Measurements from ENCODE around the gene RPL12.

RPL12 gene

GRCh38 chr9:127449332-127449966 lies 1.8 kb downstream of the RPL12 start:
- no peak for DNase-seq (ENCODE audit: low spot score)
- Histone ChIP-seq H4K91ac (ENCODE audit: low read depth, low read length, poor library complexity) (no peak overlapping the region), H3K27me3 (ENCODE audit: control insufficient read depth in 3 of 3, insufficient read depth in 3 of 3, low read depth in 1 of 3, low read length in 3 of 3) (no peaks in the 10 kb centered on the region), H3K9me3 (replicated peaks in 1 of 2; ENCODE audit: control insufficient read depth in 2 of 2, insufficient read depth in 1 of 2, low read depth in 1 of 2, low read length in 2 of 2) (peaks cover 6 to 44% of the 10 kb centered on the region in 2 donors), H3K14ac (ENCODE audit: low read length) (no peak overlapping the region), H3K36me3 (replicated peaks in 1 of 2; ENCODE audit: control insufficient read depth in 2 of 2, insufficient read depth in 2 of 2, low read length in 2 of 2) (peaks cover 54 to 66% of the 10 kb centered on the region in 2 donors), H3K4me2 (ENCODE audit: insufficient read depth, low read length, poor library complexity, severe bottlenecking) (peak overlapping the region; percentile 77), H3K4me1 (ENCODE audit: control insufficient read depth in 2 of 2, insufficient read depth in 1 of 2, low read depth in 1 of 2, low read length in 2 of 2) (peaks cover 11 to 18% of the 10 kb centered on the region in 2 donors), H2BK5ac (ENCODE audit: low read length) (no peak overlapping the region), H2BK15ac (ENCODE audit: low read length) (no peak overlapping the region), H3K23ac (ENCODE audit: low read depth, low read length, poor library complexity) (no peak overlapping the region), H2AK5ac (ENCODE audit: low read depth, low read length) (no peak overlapping the region), H3K4ac (ENCODE audit: low read length) (no peak overlapping the region), H2AFZ (ENCODE audit: low read length) (no peak overlapping the region), H3K18ac (ENCODE audit: low read length) (no peak overlapping the region), H3K79me1 (ENCODE audit: low read depth, low read length) (peaks cover 3% of the 10 kb centered on the region), H3K9ac (ENCODE audit: low read depth, low read length, poor library complexity) (no peak overlapping the region), H2BK120ac (ENCODE audit: low read depth, low read length) (no peak overlapping the region), H4K8ac (ENCODE audit: low read depth, low read length) (no peak overlapping the region), H3K27ac (replicated peaks; ENCODE audit: low read length) (no peak overlapping the region), H2BK12ac (ENCODE audit: low read length) (no peak overlapping the region), H3K4me3 (ENCODE audit: low read length in 2 of 2) (peak overlapping the region; percentile 91 to 99)
- no CpG with 5 or more reads among the region's 5 CpGs for WGBS, 2 donors (ENCODE audit: extremely low coverage in 2 of 2, insufficient read length in 2 of 2, insufficient replicate concordance in 1 of 2)

GRCh38 chr9:127448112-127448805 lies 2.9 kb downstream of the RPL12 start:
- peaks cover 11 to 18% of the 10 kb centered on the region in 2 donors for H3K4me1 ChIP-seq (ENCODE audit: control insufficient read depth in 2 of 2, insufficient read depth in 1 of 2, low read depth in 1 of 2, low read length in 2 of 2)
- no CpG with 5 or more reads among the region's 8 CpGs for WGBS, 2 donors (ENCODE audit: extremely low coverage in 2 of 2, insufficient read length in 2 of 2, insufficient replicate concordance in 1 of 2)
- H3K4me2 ChIP-seq (ENCODE audit: insufficient read depth, low read length, poor library complexity, severe bottlenecking): no peak overlapping the region
- no peak overlapping the region for H2BK120ac ChIP-seq (ENCODE audit: low read depth, low read length)
- no peak for DNase-seq (ENCODE audit: low spot score)
- no peak overlapping the region for H2BK12ac ChIP-seq (ENCODE audit: low read length)
- H4K91ac ChIP-seq (ENCODE audit: low read depth, low read length, poor library complexity): no peak overlapping the region
- no peak overlapping the region for H3K23ac ChIP-seq (ENCODE audit: low read depth, low read length, poor library complexity)
- no peak overlapping the region for H3K14ac ChIP-seq (ENCODE audit: low read length)
- no peak overlapping the region for H2BK15ac ChIP-seq (ENCODE audit: low read length)
- H2AFZ ChIP-seq (ENCODE audit: low read length): no peak overlapping the region
- no peak overlapping the region for H3K4me3 ChIP-seq (ENCODE audit: low read length in 2 of 2)
- peaks cover 11 to 52% of the 10 kb centered on the region in 2 donors for H3K9me3 ChIP-seq (replicated peaks in 1 of 2; ENCODE audit: control insufficient read depth in 2 of 2, insufficient read depth in 1 of 2, low read depth in 1 of 2, low read length in 2 of 2)
- peaks cover 3% of the 10 kb centered on the region for H3K79me1 ChIP-seq (ENCODE audit: low read depth, low read length)
- no peak overlapping the region for H3K9ac ChIP-seq (ENCODE audit: low read depth, low read length, poor library complexity)
- no peak overlapping the region for H2BK5ac ChIP-seq (ENCODE audit: low read length)
- H3K36me3 ChIP-seq (replicated peaks in 1 of 2; ENCODE audit: control insufficient read depth in 2 of 2, insufficient read depth in 2 of 2, low read length in 2 of 2): peaks cover 61 to 74% of the 10 kb centered on the region in 2 donors
- H3K4ac ChIP-seq (ENCODE audit: low read length): no peak overlapping the region
- no peak overlapping the region for H2AK5ac ChIP-seq (ENCODE audit: low read depth, low read length)
- H3K27me3 ChIP-seq (ENCODE audit: control insufficient read depth in 3 of 3, insufficient read depth in 3 of 3, low read depth in 1 of 3, low read length in 3 of 3): no peaks in the 10 kb centered on the region
- no peak overlapping the region for H3K18ac ChIP-seq (ENCODE audit: low read length)
- no peak overlapping the region for H4K8ac ChIP-seq (ENCODE audit: low read depth, low read length)
- no peak overlapping the region for H3K27ac ChIP-seq (replicated peaks; ENCODE audit: low read length)

GRCh38 chr9:127447416-127448111 lies 3.6 kb downstream of the RPL12 start:
- H3K14ac ChIP-seq (ENCODE audit: low read length): no peak overlapping the region
- H3K4me2 ChIP-seq (ENCODE audit: insufficient read depth, low read length, poor library complexity, severe bottlenecking): no peak overlapping the region
- H3K79me1 ChIP-seq (ENCODE audit: low read depth, low read length): peaks cover 3% of the 10 kb centered on the region
- H2AFZ ChIP-seq (ENCODE audit: low read length): no peak overlapping the region
- H2BK12ac ChIP-seq (ENCODE audit: low read length): no peak overlapping the region
- no peak overlapping the region for H4K8ac ChIP-seq (ENCODE audit: low read depth, low read length)
- H3K27ac ChIP-seq (replicated peaks; ENCODE audit: low read length): no peak overlapping the region
- no peak overlapping the region for H4K91ac ChIP-seq (ENCODE audit: low read depth, low read length, poor library complexity)
- WGBS, 2 donors (ENCODE audit: extremely low coverage in 2 of 2, insufficient read length in 2 of 2, insufficient replicate concordance in 1 of 2): no CpG with 5 or more reads among the region's 7 CpGs
- H2BK120ac ChIP-seq (ENCODE audit: low read depth, low read length): no peak overlapping the region
- no peak overlapping the region for H2AK5ac ChIP-seq (ENCODE audit: low read depth, low read length)
- no peak overlapping the region for H3K18ac ChIP-seq (ENCODE audit: low read length)
- no peak for DNase-seq (ENCODE audit: low spot score)
- no peak overlapping the region for H3K4me3 ChIP-seq (ENCODE audit: low read length in 2 of 2)
- H3K27me3 ChIP-seq (ENCODE audit: control insufficient read depth in 3 of 3, insufficient read depth in 3 of 3, low read depth in 1 of 3, low read length in 3 of 3): no peaks in the 10 kb centered on the region
- no peak overlapping the region for H2BK15ac ChIP-seq (ENCODE audit: low read length)
- peaks cover 11 to 18% of the 10 kb centered on the region in 2 donors for H3K4me1 ChIP-seq (ENCODE audit: control insufficient read depth in 2 of 2, insufficient read depth in 1 of 2, low read depth in 1 of 2, low read length in 2 of 2)
- no peak overlapping the region for H3K9ac ChIP-seq (ENCODE audit: low read depth, low read length, poor library complexity)
- peaks cover 11 to 58% of the 10 kb centered on the region in 2 donors for H3K9me3 ChIP-seq (replicated peaks in 1 of 2; ENCODE audit: control insufficient read depth in 2 of 2, insufficient read depth in 1 of 2, low read depth in 1 of 2, low read length in 2 of 2)
- no peak overlapping the region for H3K23ac ChIP-seq (ENCODE audit: low read depth, low read length, poor library complexity)
- no peak overlapping the region for H2BK5ac ChIP-seq (ENCODE audit: low read length)
- peaks cover 62 to 80% of the 10 kb centered on the region in 2 donors for H3K36me3 ChIP-seq (replicated peaks in 1 of 2; ENCODE audit: control insufficient read depth in 2 of 2, insufficient read depth in 2 of 2, low read length in 2 of 2)
- H3K4ac ChIP-seq (ENCODE audit: low read length): no peak overlapping the region
